Left kidney (tissue), 2 donors: Measurements from ENCODE around the gene UBR1. TPM values are rescaled to one million over a fixed set of nuclear protein-coding genes. Genes with fewer than 3 reads are reported as not detected.
"Not testable (repeated sequence)": the region's sequence is repeated elsewhere in the genome, so short reads cannot be mapped to it uniquely, and the experiment has no call there.

ENCODE experiments used
- DNase-seq: peaks from one replicate; pipeline ENCODE4 v3.0.0-alpha.2; 2013
- polyA plus RNA-seq: library from polyadenylated mRNA; unstranded; fragments of 120-200 nt; gene quantifications from one replicate; pipeline ENCODE4 v1.2.1, GENCODE V29; 2013; ENCODE audit not compliant: insufficient read length

Gene UBR1
- polyA plus RNA-seq, 1 donor: 29.4 TPM

DNA sequence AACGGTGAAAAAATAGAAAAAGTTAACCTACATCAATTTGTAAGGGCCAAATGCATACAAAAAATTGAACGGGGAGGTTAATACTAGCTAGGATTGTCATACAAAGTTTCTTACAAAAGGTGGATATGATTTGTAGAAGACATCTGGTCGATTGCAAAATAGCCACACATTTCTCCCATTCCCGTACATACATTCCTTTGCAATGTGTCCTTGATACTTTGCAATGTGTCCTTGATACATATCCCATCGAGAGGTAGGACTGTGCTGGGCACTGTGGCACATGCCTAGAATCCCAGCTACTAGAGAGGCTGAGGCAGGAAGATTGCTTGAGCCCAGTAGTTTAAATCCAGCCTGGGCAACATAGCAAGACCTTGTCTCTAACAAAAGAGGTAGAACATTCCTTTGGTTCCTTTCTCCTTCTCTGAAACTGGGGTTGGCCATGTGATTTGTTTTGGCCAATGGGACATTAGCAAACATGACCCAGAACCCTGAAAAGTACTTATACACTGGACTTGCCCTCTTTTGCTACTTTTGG lies 194.7 kb downstream of the UBR1 start:
- DNase-seq: no peak

- no peak for DNase-seq
These were observed 197.3 kb downstream of the UBR1 start for GRCh38 chr15:42908538-42908937.

GRCh38 chr15:42903388-42904324 lies 202.2 kb downstream of the UBR1 start:
- DNase-seq: no peak

DNA sequence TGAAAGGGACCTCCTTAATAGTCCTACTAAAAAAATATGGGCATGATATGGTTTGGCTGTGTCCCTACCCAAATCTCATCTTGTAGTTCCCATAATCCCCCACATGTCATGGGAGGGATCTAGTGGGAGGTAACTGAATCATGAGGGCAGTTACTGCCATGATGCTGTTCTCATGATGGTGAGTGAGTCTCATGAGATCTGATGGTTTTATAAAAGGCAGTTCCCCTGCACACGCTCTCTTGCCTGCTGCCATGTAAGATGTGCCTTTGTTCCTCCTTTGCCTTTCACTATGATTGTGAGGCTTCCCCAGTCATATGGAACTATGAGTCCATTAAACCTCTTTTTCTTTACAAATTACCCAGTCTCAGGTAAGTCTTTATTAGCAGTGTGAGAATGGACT lies 211.9 kb downstream of the UBR1 start:
- not testable (repeated sequence) for DNase-seq

Other genes with a start within 250 kb of the UBR1 start
- 12.8 TPM for gene TTBK2, start 185.3 kb downstream of the UBR1 start, polyA plus RNA-seq
- 18.1 TPM for gene TMEM62, start 27.5 kb upstream of the UBR1 start, polyA plus RNA-seq
- 49.2 TPM for gene CCNDBP1, start 79.4 kb upstream of the UBR1 start, polyA plus RNA-seq
- gene EPB42, start 115.0 kb upstream of the UBR1 start, polyA plus RNA-seq: 0.80 TPM
- not detected for gene TGM5, start 160.9 kb upstream of the UBR1 start, polyA plus RNA-seq
- gene TGM7, start 196.2 kb upstream of the UBR1 start, polyA plus RNA-seq: not detected
- gene LCMT2, start 224.5 kb upstream of the UBR1 start, polyA plus RNA-seq: 12.9 TPM